HG03342 (cell line): ENCODE measurements around the gene ANKLE1.
"Not testable (repeated sequence)": the region's sequence is repeated elsewhere in the genome, so short reads cannot be mapped to it uniquely, and the experiment has no call there.

Experiments
- ATAC-seq: cut with Tn5 transposase; IDR thresholded peaks from one replicate; pipeline ENCODE4 v1.9.1; 2021; ENCODE audit warnings: mild to moderate bottlenecking, moderate library complexity; ENCODE audit not compliant: unreplicated experiment

The ANKLE1 gene

DNA sequence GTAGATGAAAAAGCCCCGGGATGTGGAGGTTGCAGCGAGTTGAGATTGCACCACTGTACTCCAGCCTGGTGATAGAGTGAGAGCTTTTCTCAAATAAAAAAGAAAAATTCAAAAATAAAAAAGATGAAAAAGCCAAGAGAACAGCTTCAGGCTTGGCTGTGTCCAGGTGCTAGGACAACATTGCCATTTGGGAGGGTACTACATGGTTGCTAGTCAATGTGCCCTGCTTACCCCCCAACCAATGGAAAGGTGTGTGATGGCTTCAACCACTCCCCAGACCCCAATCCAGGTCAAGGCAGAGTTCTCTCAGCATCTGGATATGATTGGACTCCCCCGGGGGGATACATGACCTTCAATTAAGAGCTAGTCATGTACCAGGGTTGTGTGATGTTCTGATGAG lies 2.3 kb upstream of the ANKLE1 start:
- ATAC-seq: no peak

DNA sequence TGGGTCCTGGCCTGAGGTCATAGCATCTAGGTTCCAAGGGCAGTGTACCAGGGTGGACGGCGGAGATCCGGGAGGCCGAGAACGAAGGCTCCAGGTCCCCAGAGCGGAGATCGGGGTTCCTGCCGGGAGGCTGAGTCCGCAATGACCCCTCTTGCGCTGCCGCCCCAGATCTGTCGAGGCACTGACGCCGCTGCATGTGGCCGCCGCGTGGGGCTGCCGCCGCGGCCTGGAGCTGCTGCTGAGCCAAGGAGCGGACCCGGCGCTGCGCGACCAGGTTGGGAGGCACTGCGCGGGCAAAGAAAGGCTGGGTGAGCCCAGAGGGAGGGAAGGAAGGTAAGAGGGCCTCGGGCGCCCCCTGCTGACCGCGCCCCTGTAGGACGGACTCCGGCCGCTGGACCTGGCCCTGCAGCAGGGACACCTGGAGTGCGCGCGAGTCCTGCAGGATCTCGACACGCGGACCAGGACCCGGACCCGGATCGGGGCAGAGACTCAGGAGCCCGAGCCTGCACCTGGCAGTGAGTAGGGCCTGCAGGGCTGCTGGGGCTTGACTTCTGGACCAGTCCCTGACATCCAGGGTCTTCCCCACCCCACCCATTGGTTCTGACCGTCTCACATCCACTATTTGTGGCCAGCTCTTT lies 906 bp downstream of the ANKLE1 start:
- peak; percentile 48 for ATAC-seq

DNA sequence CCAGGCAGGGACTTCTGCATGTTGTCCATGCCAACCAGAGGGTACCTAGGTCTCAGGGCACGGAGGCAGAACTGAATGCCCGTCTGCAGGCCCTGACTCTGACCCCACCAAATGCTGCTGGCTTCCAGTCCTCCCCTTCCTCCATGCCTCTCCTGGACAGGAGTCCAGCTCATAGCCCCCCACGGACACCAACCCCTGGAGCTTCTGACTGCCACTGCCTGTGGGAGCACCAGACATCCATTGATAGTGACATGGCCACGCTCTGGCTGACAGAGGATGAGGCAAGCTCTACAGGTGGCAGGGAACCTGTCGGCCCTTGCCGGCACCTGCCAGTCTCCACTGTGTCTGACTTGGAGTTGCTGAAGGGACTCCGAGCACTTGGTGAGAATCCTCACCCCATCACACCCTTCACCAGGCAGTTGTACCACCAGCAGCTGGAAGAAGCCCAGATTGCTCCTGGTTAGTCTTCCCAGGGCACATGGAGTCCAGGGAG lies 1.8 kb downstream of the ANKLE1 start:
- no peak for ATAC-seq

DNA sequence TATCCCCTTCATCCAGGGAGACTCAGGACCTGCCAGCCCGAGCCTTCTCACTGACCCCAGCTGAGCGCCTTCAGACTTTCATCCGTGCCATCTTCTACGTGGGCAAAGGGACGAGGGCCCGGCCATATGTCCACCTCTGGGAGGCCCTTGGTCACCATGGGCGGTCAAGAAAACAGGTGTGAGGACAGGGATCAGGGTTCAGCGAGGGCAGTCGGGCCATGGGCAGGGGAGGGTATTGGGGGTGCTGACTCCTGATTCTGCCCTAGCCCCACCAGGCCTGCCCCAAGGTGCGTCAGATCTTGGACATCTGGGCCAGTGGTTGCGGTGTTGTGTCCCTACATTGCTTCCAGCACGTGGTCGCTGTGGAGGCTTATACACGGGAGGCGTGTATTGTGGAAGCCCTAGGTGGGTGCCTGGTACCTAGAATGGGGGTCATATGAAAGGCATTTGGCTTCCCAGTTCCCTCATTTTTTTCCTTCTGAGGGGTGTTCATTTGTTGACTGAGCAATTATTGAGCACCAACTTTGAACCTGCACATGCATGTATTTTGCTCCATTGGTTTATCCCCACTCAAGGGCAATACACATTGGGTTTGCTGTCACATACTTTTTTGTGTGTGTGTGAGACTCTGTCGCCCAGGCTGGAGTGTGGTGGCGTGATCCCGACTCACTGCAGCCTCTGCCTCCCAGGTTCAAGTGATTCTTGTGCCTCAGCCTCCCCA lies 3.9 kb downstream of the ANKLE1 start:
- no peak for ATAC-seq

DNA sequence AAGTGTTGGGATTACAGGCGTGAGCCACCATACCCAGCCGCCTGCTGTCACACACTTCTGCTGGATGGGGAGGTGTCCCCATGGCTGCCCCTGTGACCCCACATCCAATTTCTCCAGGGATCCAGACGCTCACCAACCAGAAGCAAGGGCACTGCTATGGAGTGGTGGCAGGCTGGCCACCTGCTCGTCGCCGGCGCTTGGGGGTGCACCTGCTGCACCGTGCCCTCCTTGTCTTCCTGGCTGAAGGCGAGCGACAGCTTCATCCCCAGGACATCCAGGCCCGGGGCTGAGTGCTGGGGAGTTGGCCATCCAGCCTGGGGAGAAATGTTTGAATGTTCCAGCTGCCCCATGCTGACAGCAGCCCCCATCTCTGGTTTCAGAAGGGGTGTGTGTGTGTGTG lies 4.6 kb downstream of the ANKLE1 start:
- no peak for ATAC-seq

DNA sequence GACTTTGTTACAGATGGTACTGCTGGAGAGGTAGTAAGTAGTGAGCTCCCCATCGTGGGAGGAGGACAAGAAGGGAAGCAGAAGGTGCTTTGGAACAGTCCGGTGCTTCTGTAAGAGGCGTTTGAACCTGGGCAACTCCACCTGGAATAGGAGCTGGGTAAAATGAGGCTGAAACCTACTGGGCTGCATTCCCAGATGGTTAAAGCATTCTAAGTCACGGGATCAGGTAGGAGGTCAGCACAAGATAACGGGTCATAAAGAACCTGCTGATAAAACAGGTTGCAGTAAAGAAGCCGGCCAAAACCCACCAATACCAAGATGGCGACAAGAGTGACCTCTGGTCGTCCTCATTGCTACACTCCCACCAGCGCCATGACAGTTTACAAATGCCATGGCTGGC lies 5.1 kb downstream of the ANKLE1 start:
- ATAC-seq: no peak

DNA sequence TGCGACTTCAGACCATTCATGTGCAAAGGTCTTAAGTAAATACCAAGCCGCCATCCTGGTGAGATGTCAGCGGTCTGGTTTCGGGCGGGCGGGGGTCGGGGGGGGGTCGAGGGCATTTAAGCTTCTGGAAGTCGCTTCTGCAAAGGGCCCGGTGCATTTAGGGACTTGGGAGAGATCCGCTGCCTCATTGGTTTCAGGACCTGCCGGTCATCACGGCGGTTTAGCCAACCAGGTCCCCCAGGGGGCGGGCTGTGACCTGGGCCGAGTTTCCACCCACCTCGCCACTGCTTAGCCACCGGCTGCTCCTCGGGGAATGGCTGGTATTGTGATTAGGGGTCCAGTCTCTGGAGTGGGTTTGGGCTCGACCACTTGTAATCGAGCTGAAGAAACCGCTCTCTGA lies 7.8 kb downstream of the ANKLE1 start:
- no peak for ATAC-seq

DNA sequence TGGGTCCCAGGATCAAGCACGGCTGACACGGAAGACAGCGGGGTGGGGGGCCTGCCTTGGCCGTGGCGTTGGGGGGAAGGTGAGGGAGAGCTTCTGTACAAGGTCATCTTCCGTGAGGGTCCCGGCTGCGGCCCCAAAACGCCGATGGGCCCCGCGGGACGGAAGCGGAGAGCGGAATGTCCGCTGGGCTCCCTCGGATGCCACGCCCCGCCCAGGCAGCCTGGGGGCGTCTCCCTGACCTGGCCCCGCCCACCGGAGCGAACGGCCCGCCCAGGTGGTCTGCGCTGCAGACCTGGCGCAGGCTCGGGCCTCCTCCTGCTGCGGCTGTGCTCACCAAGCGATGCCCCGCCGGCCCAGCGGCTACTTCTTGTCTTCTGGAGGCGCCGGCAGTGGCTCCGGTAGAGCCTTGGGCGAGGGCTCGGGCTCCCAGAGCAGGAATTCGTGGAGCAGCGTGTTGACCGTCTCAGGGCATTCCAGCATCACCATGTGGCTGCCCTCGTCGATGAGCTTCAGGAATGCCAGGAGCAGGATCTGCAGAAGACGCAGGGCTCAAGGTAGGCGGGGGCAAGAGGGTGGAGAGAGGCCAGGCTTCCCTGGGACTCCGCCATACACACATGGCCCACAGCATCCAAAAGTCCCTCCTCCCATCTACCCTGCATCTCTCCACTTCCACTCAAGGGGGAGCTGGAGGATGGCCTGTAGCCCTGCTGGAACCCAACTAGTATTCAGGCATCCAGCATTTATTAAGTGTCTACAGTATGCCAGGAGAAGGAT lies 10.8 kb downstream of the ANKLE1 start:
- peak; percentile 77 for ATAC-seq

DNA sequence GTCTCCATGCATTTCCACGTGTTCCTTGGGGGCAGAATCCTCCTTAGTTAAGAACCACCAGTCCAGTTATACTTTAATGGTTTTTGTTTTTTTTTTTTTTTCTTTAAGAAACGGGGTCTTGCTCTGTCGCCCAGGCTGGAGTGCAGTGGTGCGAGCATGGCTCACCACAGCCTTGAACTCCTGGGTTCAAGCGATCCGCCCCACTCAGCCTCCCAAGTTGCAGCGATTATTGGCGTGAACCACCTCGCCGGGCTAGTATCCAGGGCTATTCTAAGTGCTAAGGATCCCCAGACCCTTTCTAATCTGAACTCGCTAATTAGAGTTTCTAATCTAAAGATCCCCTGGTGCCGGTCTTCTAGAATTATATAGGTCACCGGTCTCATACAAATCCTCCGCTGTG lies 11.9 kb downstream of the ANKLE1 start:
- ATAC-seq: no peak

DNA sequence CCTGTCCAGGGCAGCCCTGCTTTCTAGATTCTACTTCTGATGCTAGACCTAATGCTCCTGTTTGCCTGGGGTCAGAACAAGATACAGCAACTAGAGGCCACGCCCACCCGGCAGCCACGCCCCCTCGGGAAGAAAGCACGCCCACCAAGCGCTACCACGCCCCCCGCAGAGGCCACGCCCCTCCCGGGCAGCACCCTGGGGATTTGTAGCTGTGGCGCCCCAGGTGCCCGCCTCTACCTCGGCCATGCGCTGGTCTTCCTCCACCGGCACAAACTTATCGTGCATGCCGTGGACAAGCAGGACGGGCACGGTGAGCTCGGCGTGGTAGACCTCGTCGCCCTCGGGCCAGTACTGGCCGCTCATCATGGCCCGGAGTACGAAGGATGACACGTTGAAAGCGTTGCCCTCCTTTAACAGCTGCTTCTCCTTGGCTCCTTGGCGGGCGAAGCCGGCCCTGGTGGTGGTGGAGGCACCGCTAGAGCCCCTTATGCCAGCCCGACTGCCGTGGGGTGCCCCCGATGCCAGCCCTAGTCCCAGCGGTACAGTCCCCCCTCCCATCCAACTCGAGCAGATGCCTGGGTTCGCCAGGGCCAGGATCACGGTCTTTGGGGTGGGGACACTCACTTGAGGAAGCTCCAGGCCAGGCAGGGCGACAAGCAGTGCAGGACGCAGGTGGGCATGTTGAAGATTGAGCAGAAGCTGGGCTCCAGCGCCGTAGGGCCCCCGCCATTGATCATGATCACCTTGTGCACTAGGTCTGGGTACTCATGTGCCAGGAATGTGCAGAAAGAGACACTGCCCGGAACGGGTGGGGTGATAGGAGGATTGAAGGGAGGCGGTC lies 12.6 kb downstream of the ANKLE1 start:
- no peak for ATAC-seq

DNA sequence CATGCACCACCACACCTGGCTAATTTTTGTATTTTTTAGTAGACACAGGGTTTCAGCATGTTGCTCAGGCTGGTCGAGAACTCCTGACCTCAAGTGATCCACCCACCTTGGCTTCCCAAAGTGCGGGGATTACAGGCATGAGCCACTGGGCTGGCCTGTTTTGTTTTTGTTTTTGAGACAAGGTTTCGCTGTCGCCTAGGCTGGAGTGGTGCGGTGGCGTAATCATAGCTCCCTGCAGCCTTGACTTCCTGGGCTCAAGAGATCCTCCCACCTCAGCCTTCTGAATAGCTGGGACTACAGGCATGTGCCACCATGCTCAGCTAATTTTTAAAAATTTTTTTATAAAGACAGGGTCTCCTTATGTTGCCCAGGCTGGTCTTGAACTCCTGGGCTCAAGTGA lies 13.8 kb downstream of the ANKLE1 start:
- ATAC-seq: not testable (repeated sequence)

DNA sequence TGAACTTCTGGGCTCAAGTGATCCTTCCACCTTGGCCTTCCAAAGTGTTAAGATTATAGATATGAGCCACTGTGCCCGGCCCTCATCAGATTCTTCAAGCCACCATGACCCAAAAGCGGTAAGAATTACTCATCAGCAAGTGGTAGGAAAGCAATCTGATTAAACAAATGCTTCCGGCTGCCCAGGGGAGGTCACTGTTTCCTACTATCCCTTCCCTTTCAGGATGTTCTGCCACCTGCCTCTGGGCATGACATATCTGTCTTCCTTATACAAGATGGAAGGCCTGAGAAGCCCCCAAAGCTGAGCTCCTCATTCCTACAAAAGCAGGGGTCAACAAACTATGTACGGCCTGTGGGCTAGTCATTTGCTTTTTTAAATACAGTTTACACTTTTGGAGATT lies 14.6 kb downstream of the ANKLE1 start:
- ATAC-seq: no peak

DNA sequence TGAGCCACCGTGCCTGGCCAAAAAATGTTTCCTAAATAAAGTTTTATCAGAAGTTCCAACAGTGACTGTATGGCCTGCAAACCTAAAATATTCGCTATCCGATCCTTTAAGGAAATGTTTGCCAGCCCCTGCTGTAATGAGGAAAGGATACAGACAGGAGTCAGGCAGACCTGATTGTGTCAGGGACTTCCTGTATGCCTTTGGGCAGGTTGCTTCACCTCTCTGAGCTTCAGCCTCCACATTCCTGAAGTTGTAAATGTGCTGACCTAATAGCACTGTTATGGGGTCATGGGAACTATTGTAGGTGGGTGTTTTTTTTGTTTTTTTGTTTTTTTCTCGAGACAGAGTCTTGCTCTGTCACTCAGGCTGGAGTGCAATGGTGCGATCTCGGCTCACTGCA lies 15.3 kb downstream of the ANKLE1 start:
- ATAC-seq: no peak

DNA sequence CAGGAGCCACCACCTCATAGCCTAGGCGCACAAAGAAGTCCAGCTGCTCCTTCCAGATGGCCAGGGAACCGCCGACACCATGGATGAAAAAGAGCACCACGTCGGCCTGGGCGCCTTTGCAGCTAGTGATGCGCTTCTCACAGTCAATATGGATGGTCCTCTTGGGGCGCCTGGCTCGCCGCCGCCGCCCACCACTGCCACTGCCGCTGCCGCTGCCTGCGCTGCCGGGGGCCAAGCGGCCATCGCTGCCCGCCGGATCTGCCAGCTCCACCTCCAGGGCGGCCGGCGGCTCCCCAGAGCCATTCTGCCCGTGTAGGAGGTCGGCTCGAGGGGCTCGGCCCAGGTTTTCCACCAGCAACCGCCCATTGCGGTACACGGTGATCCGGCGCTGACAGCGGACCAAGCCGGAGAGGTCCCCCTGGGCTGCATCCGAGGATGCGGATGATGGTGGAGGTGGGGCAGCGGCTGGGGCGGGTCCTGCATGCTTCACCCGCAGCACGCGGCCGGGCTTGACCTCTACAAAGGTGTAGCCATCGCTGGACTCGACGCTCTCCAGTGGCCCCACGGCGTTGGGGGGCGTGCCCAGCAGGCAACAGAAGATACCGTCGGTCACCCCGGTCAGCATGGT lies 19.4 kb downstream of the ANKLE1 start:
- no peak for ATAC-seq

DNA sequence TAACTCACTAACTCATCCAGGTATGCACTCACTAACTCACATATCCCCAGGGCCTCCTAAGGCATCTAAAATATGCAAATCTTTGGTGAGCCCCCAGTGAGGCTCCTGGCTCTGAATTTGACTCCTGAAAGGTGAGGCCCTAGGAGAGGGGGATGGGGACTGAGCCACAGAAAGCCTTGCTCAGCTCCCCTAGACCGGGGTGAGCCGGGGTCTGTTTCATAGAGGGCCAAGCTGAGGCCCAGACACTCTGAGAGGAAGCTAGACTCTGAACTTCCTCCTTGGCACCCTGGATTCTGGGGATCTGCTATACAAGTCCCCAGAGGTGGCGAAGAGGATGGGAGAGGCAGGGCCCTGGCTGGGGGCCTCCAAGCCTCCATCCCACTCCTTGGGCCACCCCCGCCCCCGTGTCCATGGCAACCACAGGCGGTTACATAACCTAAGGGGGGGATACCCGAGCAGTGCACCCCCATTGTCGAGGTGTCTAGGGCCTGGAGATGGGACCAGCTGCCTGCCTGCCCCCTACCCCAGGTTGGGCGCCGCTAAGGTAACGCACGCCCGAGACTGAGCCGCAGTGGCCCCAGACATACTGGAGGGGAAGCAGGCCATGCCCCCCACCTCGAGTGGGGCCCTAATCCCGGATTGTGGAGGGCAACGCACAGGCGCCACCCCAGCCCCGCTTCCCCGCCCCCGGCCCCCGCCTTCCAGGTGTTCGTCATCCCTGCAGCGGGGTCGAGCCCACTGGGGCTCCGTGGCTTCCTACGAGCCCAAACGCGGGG lies 20.9 kb downstream of the ANKLE1 start:
- no peak for ATAC-seq

DNA sequence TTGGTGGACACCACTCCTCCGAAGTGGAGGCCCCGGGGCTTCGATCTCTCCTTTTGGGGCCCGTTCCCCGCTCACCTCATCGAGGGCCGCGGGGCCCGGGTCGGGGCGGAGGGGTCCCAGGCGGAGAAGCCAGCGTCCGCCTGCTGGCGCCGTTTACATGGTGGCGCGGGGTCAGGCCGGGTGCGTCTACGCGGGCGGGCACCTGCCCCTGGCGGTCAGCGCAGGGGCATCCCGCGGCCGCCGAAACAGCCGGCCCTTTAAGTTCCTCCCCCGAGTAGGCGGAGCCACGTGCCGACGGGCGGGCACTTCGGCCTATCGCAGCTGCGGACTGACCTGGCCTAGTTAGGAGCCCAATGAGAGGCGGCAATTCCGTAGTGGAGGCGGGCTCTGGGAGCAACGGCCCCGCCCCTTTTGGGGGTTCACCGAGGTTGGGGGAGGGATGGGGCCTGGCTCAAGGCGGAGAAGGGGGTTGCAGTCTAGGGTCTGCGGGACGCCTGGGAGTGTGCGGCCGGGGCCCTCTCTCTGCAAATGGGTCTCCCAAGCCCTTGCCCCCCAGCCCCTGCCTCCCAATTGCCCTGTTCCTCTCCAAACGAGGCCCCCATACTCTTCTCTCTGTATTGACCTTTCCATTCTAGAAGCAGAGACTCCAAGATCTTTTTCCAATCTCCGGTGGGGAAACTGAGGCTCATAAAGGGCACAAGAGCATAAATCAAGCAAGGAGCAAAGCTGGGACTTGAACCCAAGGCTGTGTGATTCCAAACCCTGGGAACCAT lies 21.7 kb downstream of the ANKLE1 start, which contains the start of gene ABHD8:
Gene ABHD8, minus strand, starts transcription at position 259 of the 773 bp plus-strand sequence. CDS start 1,809 bp downstream, outside the sequence.
- peak; percentile 63 for ATAC-seq

DNA sequence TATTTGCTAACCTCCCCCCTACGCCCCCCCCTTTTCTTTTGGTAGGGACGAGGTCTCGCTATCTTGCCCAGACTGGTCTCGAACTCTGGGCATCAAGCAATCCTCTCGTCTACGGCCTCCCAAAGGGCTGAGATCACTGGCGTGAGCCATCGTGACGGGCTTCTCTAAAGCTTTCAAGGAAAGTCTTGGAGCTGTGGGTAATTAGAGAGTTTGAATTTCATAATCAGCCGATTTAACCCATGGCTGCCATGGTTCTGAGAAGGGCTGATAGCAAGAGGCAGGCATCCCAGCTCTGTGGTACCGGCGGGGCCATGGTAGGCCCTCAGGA lies 22.2 kb downstream of the ANKLE1 start:
- no peak for ATAC-seq

DNA sequence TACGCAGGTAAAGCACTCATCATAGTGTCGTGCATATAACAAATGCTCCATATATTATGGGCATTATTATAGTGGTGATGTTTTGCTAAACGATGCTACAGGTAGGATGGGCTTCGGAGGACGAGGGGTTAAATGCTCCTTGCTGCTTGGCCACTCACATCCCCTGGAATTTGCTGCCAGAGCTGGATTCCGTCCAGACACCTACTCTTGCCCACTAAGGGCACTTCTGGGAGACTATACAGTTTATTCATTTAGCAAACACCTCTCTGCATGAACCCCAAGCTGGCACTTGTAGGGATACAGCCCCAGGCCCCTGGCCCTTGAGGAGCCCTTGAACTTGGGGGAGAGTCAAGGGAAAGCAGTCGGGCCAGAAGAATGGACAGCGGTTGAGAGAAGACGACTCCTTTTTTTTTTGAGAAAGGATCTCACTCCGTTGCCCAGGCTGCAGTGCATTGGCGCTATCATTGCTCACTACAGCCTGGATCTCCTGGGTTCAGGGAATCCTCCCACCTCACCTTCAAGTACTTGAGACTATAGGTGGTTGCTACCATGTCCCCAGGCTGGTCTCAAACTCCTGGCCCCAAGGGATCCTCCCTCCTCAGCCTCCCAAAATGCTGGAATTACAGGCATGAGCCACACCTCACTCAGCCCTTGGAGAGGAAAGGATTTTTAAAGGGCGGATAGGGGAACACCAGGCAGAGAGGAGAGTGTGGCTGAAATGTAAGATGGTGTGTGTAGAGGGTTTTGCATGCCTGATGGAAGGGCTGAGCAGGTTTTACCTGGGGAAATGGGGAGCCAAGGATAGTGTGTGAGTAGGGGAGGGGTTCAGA lies 22.9 kb downstream of the ANKLE1 start:
- no peak for ATAC-seq
